Breast epithelium (tissue), 4 donors: ENCODE measurements around the gene ASIC4. TPM values are rescaled to one million over a fixed set of nuclear protein-coding genes. Genes with fewer than 3 reads are reported as not detected.

ENCODE experiments used
- DNase-seq, 2 donors: peaks; one replicate each; pipeline ENCODE4 v3.0.0-alpha.2; 2019; ENCODE audit warnings: low spot score in 2 of 2
- H3K27ac ChIP-seq, 2 donors: fragments of 200-600 bp; sonication (generic) in 1 of 2; one replicate each; pipeline ENCODE4 v1.5.1; 2016 to 2019; ENCODE audit warnings: mild to moderate bottlenecking in 1 of 2
- H3K27me3 ChIP-seq, 2 donors: fragments of 200-600 bp; sonication (generic) in 1 of 2; one replicate each; pipeline versions ENCODE4 v1.5.1 to v1.6.0; 2017 to 2019; ENCODE audit warnings: control low read depth in 1 of 2, mild to moderate bottlenecking in 1 of 2
- H3K36me3 ChIP-seq: fragments of 200-600 bp; one replicate; pipeline ENCODE4 v1.5.1; 2019
- H3K4me1 ChIP-seq, 2 donors: fragments of 200-600 bp; sonication (generic); one replicate each; pipeline ENCODE4 v1.5.1; 2016 to 2019; ENCODE audit warnings: control low read depth in 1 of 2
- H3K4me3 ChIP-seq, 3 donors: fragments of 200-600 bp; sonication (generic); 1 replicate in 2 of 3; 2 replicates in 1 of 3; pipeline ENCODE4 v1.5.1; 2016 to 2019; ENCODE audit warnings: mild to moderate bottlenecking in 3 of 3, moderate library complexity in 2 of 3
- H3K9me3 ChIP-seq, 2 donors: fragments of 200-600 bp; sonication (generic) in 1 of 2; one replicate each; pipeline ENCODE4 v1.5.1; 2016 to 2019; ENCODE audit warnings: control low read depth in 1 of 2
- CTCF ChIP-seq, 3 donors: fragments of 450-650 bp; IDR thresholded peaks; one replicate each; pipeline ENCODE4 v1.5.1; 2016 to 2017; ENCODE audit warnings: antibody characterized with exemption in 3 of 3, mild to moderate bottlenecking in 3 of 3, moderate library complexity in 3 of 3
- POLR2A ChIP-seq: fragments of 450-650 bp; IDR thresholded peaks from one replicate; pipeline ENCODE4 v1.6.1; 2016; ENCODE audit warnings: antibody characterized with exemption, mild to moderate bottlenecking, moderate library complexity
- POLR2AphosphoS5 ChIP-seq, 3 donors: sonication (generic); formaldehyde crosslinking; IDR thresholded peaks; one replicate each; pipeline ENCODE4 v1.6.1; 2017; ENCODE audit warnings: antibody characterized with exemption in 3 of 3
- intact Hi-C: fragments of 100-400 bp; cut with DNase I; formaldehyde crosslinking; loops from one replicate; pipeline ENCODE4 v1.15.1; 2023; ENCODE audit warnings: low total_unique reads
- total RNA-seq, 3 donors: library from RNA; depleted of rRNA; stranded (reverse); fragments of >200 nt; gene quantifications; one replicate each; pipeline ENCODE4 v1.1.0, GENCODE V29; 2016

Gene ASIC4
- total RNA-seq, 3 donors from 2014 or later = 0.44 TPM; not detected in 2

GRCh38 chr2:219530048-219530963 is 16.0 kb downstream of the ASIC4 start:
- H3K27ac ChIP-seq = no peak overlapping the region
- DNase-seq = peak; percentile 62 to 86

GRCh38 chr2:219531639-219532377 is 17.5 kb downstream of the ASIC4 start:
- DNase-seq = no peak
- intact Hi-C loops = no loop called here
- no peak for TF ChIP-seq CTCF (IDR thresholded peaks at IDR 0.05)
- TF ChIP-seq POLR2A = no peak
- no peak for TF ChIP-seq POLR2AphosphoS5 (IDR thresholded peaks at IDR 0.05)
- H3K36me3 ChIP-seq = no peaks in the 10 kb centered on the region
- H3K4me1 ChIP-seq = no peaks in the 10 kb centered on the region
- no peak overlapping the region for H3K27ac ChIP-seq
- H3K9me3 ChIP-seq = no peaks in the 10 kb centered on the region
- H3K4me3 ChIP-seq = no peak overlapping the region
- H3K27me3 ChIP-seq = peaks cover 0 to 32% of the 10 kb centered on the region in 2 donors

More at GRCh38 chr2:219530048-219530963, 16.0 kb downstream of the ASIC4 start:
- H3K9me3 ChIP-seq = no peaks in the 10 kb centered on the region
- H3K36me3 ChIP-seq = no peaks in the 10 kb centered on the region
- no peaks in the 10 kb centered on the region for H3K4me1 ChIP-seq
- intact Hi-C loops = no loop called here
- no peak for TF ChIP-seq POLR2A
- TF ChIP-seq CTCF (IDR thresholded peaks at IDR 0.05) = peak; percentile 84 to 99 (median 98)
- peak in 1 of 3 donors; percentile 36 for TF ChIP-seq POLR2AphosphoS5 (IDR thresholded peaks at IDR 0.05)
- peak overlapping the region in 2 of 3 donors; percentile 15 to 46 for H3K4me3 ChIP-seq
- H3K27me3 ChIP-seq = peaks cover 0 to 38% of the 10 kb centered on the region in 2 donors

GRCh38 chr2:219532378-219532649 is 18.0 kb downstream of the ASIC4 start:
- no peak overlapping the region for H3K27ac ChIP-seq
- peaks cover 0 to 27% of the 10 kb centered on the region in 2 donors for H3K27me3 ChIP-seq
- intact Hi-C loops = no loop called here
- no peak overlapping the region for H3K4me3 ChIP-seq
- TF ChIP-seq POLR2AphosphoS5 (IDR thresholded peaks at IDR 0.05) (no peak), CTCF (IDR thresholded peaks at IDR 0.05) (no peak), POLR2A (no peak)
- no peaks in the 10 kb centered on the region for H3K36me3 ChIP-seq
- H3K9me3 ChIP-seq = no peaks in the 10 kb centered on the region
- DNase-seq = no peak
- no peaks in the 10 kb centered on the region for H3K4me1 ChIP-seq

GRCh38 chr2:219533930-219534661 is 19.8 kb downstream of the ASIC4 start:
- Histone ChIP-seq H3K9me3 (no peaks in the 10 kb centered on the region), H3K36me3 (no peaks in the 10 kb centered on the region), H3K4me1 (peaks cover 0 to 3% of the 10 kb centered on the region in 2 donors), H3K4me3 (no peak overlapping the region), H3K27ac (no peak overlapping the region), H3K27me3 (peaks cover 0 to 20% of the 10 kb centered on the region in 2 donors)
- TF ChIP-seq POLR2AphosphoS5 (IDR thresholded peaks at IDR 0.05) (no peak), CTCF (IDR thresholded peaks at IDR 0.05) (no peak), POLR2A (no peak)
- DNase-seq = no peak
- intact Hi-C loops = no loop called here
